Measurements from ENCODE around the gene SERPINA1.

Gene SERPINA1

GRCh38 chr14:94367347-94368242, 20.8 kb downstream of the SERPINA1 start:
- H3K27ac ChIP-seq, result no peak overlapping the region
- TF ChIP-seq, protein P1, sequence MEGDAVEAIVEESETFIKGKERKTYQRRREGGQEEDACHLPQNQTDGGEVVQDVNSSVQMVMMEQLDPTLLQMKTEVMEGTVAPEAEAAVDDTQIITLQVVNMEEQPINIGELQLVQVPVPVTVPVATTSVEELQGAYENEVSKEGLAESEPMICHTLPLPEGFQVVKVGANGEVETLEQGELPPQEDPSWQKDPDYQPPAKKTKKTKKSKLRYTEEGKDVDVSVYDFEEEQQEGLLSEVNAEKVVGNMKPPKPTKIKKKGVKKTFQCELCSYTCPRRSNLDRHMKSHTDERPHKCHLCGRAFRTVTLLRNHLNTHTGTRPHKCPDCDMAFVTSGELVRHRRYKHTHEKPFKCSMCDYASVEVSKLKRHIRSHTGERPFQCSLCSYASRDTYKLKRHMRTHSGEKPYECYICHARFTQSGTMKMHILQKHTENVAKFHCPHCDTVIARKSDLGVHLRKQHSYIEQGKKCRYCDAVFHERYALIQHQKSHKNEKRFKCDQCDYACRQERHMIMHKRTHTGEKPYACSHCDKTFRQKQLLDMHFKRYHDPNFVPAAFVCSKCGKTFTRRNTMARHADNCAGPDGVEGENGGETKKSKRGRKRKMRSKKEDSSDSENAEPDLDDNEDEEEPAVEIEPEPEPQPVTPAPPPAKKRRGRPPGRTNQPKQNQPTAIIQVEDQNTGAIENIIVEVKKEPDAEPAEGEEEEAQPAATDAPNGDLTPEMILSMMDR (IDR thresholded peaks at IDR 0.05; ENCODE audit: low read depth, low read length, missing control alignments), result no peak
- DNase-seq, result no peak
- H3K4me3 ChIP-seq (ENCODE audit: low read depth, low read length), result no peak overlapping the region
- in situ Hi-C loops (cut with HindIII; ENCODE audit: low pct_ligation_motif_present, low sequenced_read_pairs), result no loop called here
- H3K27me3 ChIP-seq (replicated peaks), result no peaks in the 10 kb centered on the region
- no peaks in the 10 kb centered on the region for H3K36me3 ChIP-seq (replicated peaks)

DNA sequence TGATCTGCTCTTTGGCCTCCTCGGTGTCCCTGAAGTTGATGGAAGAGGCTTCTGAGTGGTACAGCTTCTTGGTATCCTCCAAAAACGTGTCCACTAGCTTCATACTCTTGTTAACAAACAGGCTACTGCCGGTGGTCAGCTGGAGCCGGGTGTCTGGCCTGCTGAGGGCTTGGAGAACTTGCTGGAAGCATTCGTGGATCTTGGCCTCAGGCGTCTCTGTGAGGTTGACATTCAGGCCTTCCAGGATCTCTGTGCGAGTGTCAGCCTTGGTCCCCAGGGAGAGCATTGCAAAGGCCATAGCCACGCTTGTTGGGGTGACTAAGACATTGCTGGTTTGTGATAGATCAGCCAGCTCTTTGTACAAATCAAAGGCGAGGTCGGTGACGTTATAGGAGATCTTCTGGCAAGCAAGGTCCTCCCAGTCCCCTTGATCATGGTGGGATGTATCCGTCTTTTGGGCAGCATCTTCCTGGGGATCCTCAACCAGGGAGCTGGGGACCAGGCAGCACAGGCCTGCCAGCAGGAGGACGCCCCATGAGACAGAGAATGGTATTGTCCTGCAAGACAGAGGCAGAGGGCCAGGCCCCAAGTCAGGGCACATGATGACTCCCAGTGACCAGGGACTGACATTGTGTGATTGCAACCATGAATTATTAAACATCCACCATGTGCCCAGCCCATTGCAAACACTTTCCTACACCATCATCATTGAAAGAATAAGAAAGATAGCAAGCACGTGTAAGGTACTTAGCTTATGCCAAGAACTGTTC, 22.1 kb downstream of the SERPINA1 start, which contains the start of gene SERPINA2:
TSS of gene SERPINA2 (minus strand) at position 553 of the 770 bp plus-strand sequence.
- TF ChIP-seq, protein P1 (IDR thresholded peaks at IDR 0.05; ENCODE audit: low read depth, low read length, missing control alignments), result no peak
- no peaks in the 10 kb centered on the region for H3K27me3 ChIP-seq (replicated peaks)
- H3K36me3 ChIP-seq (replicated peaks), result no peaks in the 10 kb centered on the region
- no peak for DNase-seq
- H3K4me3 ChIP-seq (ENCODE audit: low read depth, low read length), result no peak within 1 kb of the TSS
- in situ Hi-C loops (cut with HindIII; ENCODE audit: low pct_ligation_motif_present, low sequenced_read_pairs), result no loop called here
- no peak within 1 kb of the TSS for H3K27ac ChIP-seq

DNA sequence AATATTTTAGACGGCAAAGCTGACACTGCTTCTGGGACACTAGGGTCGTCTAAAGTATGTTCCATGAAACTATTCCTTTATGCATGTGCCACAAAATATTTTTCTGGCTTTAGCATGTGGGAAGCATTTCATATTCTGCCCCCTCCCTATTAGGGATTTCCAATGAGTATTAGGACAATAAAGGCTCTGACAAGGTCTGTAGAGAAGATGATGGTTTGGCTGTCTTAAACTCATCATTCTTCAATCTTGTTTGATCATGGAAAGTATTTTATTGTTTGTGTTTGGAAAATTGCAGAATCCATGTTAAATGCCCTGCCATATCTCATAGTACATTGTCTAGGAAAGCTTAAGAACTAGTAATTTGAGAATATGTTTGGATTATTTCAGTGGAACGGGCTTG, 22.8 kb downstream of the SERPINA1 start:
- TF ChIP-seq, protein P1 (IDR thresholded peaks at IDR 0.05; ENCODE audit: low read depth, low read length, missing control alignments), result no peak
- in situ Hi-C loops (cut with HindIII; ENCODE audit: low pct_ligation_motif_present, low sequenced_read_pairs), result no loop called here

GRCh38 chr14:94364964-94365363, 23.4 kb downstream of the SERPINA1 start:
- no peak overlapping the region for H3K27ac ChIP-seq
- DNase-seq, result no peak
- no peak overlapping the region for H3K4me3 ChIP-seq (ENCODE audit: low read depth, low read length)
- in situ Hi-C loops (cut with HindIII; ENCODE audit: low pct_ligation_motif_present, low sequenced_read_pairs), result no loop called here
- TF ChIP-seq, protein P1 (IDR thresholded peaks at IDR 0.05; ENCODE audit: low read depth, low read length, missing control alignments), result no peak
- H3K27me3 ChIP-seq (replicated peaks), result no peaks in the 10 kb centered on the region
- no peaks in the 10 kb centered on the region for H3K36me3 ChIP-seq (replicated peaks)

More for the DNA sequence above, 22.8 kb downstream of the SERPINA1 start:
- DNase-seq, result no peak
- H3K36me3 ChIP-seq (replicated peaks), result no peaks in the 10 kb centered on the region
- H3K27ac ChIP-seq, result no peak overlapping the region
- H3K27me3 ChIP-seq (replicated peaks), result no peaks in the 10 kb centered on the region
- H3K4me3 ChIP-seq (ENCODE audit: low read depth, low read length), result no peak overlapping the region

DNA sequence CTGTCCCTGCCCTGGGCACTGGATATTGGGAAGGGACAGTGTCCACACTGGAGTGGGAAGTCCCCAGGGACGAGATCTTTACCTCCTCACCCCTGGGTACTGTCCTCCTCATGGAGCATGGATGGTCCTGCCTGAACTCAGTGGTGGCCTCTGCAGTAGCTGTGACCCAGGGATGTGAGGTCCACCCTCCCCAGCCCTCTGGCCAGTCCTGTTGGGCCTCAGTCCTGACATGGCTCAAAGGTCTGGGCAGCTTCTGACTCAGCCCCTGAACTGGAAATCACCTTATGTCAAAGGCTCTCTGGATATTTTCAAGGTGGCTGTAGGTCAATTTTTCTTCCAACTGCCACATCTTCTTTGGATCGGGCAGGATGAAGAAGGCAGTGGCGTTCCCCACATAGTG, 24.4 kb downstream of the SERPINA1 start:
- Histone ChIP-seq H3K36me3 (replicated peaks) (no peaks in the 10 kb centered on the region), H3K27ac (no peak overlapping the region), H3K27me3 (replicated peaks) (no peaks in the 10 kb centered on the region), H3K4me3 (ENCODE audit: low read depth, low read length) (no peak overlapping the region)
- in situ Hi-C loops (cut with HindIII; ENCODE audit: low pct_ligation_motif_present, low sequenced_read_pairs), result no loop called here
- TF ChIP-seq, protein P1 (IDR thresholded peaks at IDR 0.05; ENCODE audit: low read depth, low read length, missing control alignments), result no peak
- no peak for DNase-seq
